GM23338 (cell line): ENCODE data around the gene PALMD.

Experiments used
- EZH2 ChIP-seq: fragments of 200-600 bp; sonication (generic); IDR thresholded peaks from one replicate; pipeline ENCODE4 v1.8.0; 2017; ENCODE audit warnings: antibody characterized with exemption, mild to moderate bottlenecking, low read depth; ENCODE audit not compliant: unreplicated experiment
- EZH2phosphoT487 ChIP-seq: fragments of 200-600 bp; sonication (generic); IDR thresholded peaks from one replicate; pipeline ENCODE4 v1.8.1; 2018; ENCODE audit warnings: antibody characterized with exemption; ENCODE audit not compliant: unreplicated experiment
- JUNB ChIP-seq: IDR thresholded peaks from one replicate; pipeline ENCODE4 v1.6.1; 2016; ENCODE audit warnings: antibody characterized with exemption; ENCODE audit not compliant: unreplicated experiment
- POLR2AphosphoS5 ChIP-seq: IDR thresholded peaks from 2 replicates; pipeline ENCODE4 v1.6.1; 2016; ENCODE audit warnings: antibody characterized with exemption, low read depth
- STAT1 ChIP-seq: IDR thresholded peaks from one replicate; pipeline ENCODE4 v1.6.1; 2016; ENCODE audit warnings: antibody characterized with exemption; ENCODE audit not compliant: unreplicated experiment
- ZNF331 ChIP-seq: fragments of 250-450 bp; sonication (Bioruptor Pico); IDR thresholded peaks from 2 replicates; pipeline ENCODE4 v1.5.0; 2020; ENCODE audit warnings: low read depth, mild to moderate bottlenecking, moderate library complexity
- TF ChIP-seq, protein P1 (sequence below): IDR thresholded peaks from 2 replicates; pipeline ENCODE4 v1.6.1; 2016; ENCODE audit warnings: antibody characterized with exemption
- TF ChIP-seq, protein P2 (sequence below), 2 experiments: fragments of 200-600 bp in 1 of 2; sonication (generic) in 1 of 2; conservative IDR thresholded peaks; 2 replicates each; pipeline versions ENCODE4 v1.5.1 to v1.6.1; 2016 to 2017; ENCODE audit warnings: antibody characterized with exemption in 2 of 2, low read depth in 2 of 2, mild to moderate bottlenecking in 2 of 2, moderate library complexity in 1 of 2
- TF ChIP-seq, protein P3 (sequence below): IDR thresholded peaks from one replicate; pipeline ENCODE4 v1.6.1; 2018; ENCODE audit warnings: antibody characterized with exemption; ENCODE audit not compliant: unreplicated experiment

DNA sequence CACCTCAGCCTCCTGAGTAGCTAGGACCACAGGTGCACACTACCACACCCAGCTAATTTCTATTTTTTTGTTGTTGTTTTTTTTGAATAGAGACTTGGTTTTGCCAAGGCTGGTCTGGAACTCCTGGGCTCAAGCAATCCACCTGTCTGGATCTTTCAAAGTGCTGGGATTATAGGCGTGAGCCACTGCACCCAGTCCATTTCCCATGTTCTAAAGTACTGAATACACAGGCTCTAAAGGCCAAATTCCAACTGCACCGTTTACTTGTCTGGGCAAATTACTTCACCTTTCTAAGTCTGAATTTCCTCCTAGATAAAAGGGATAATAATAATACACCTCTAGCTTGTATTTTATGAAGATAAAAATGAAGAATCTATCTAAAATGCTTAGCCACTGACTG, 80.9 kb downstream of the PALMD start:
- TF ChIP-seq, protein P1, sequence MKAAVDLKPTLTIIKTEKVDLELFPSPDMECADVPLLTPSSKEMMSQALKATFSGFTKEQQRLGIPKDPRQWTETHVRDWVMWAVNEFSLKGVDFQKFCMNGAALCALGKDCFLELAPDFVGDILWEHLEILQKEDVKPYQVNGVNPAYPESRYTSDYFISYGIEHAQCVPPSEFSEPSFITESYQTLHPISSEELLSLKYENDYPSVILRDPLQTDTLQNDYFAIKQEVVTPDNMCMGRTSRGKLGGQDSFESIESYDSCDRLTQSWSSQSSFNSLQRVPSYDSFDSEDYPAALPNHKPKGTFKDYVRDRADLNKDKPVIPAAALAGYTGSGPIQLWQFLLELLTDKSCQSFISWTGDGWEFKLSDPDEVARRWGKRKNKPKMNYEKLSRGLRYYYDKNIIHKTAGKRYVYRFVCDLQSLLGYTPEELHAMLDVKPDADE: no peak
- TF ChIP-seq, protein P2, sequence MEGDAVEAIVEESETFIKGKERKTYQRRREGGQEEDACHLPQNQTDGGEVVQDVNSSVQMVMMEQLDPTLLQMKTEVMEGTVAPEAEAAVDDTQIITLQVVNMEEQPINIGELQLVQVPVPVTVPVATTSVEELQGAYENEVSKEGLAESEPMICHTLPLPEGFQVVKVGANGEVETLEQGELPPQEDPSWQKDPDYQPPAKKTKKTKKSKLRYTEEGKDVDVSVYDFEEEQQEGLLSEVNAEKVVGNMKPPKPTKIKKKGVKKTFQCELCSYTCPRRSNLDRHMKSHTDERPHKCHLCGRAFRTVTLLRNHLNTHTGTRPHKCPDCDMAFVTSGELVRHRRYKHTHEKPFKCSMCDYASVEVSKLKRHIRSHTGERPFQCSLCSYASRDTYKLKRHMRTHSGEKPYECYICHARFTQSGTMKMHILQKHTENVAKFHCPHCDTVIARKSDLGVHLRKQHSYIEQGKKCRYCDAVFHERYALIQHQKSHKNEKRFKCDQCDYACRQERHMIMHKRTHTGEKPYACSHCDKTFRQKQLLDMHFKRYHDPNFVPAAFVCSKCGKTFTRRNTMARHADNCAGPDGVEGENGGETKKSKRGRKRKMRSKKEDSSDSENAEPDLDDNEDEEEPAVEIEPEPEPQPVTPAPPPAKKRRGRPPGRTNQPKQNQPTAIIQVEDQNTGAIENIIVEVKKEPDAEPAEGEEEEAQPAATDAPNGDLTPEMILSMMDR (conservative IDR thresholded peaks at IDR 0.05; ENCODE audit: low read depth in 2 of 2): no peak
- no peak for TF ChIP-seq STAT1
- TF ChIP-seq POLR2AphosphoS5: no peak
- no peak for TF ChIP-seq EZH2phosphoT487
- TF ChIP-seq EZH2: no peak
- no peak for TF ChIP-seq ZNF331 (CRISPR knock-in tag)
- no peak for TF ChIP-seq JUNB
- TF ChIP-seq, protein P3, sequence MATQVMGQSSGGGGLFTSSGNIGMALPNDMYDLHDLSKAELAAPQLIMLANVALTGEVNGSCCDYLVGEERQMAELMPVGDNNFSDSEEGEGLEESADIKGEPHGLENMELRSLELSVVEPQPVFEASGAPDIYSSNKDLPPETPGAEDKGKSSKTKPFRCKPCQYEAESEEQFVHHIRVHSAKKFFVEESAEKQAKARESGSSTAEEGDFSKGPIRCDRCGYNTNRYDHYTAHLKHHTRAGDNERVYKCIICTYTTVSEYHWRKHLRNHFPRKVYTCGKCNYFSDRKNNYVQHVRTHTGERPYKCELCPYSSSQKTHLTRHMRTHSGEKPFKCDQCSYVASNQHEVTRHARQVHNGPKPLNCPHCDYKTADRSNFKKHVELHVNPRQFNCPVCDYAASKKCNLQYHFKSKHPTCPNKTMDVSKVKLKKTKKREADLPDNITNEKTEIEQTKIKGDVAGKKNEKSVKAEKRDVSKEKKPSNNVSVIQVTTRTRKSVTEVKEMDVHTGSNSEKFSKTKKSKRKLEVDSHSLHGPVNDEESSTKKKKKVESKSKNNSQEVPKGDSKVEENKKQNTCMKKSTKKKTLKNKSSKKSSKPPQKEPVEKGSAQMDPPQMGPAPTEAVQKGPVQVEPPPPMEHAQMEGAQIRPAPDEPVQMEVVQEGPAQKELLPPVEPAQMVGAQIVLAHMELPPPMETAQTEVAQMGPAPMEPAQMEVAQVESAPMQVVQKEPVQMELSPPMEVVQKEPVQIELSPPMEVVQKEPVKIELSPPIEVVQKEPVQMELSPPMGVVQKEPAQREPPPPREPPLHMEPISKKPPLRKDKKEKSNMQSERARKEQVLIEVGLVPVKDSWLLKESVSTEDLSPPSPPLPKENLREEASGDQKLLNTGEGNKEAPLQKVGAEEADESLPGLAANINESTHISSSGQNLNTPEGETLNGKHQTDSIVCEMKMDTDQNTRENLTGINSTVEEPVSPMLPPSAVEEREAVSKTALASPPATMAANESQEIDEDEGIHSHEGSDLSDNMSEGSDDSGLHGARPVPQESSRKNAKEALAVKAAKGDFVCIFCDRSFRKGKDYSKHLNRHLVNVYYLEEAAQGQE: no peak
